A549 treated with DMSO at 1 μM for 4 hours (cell line): Measurements from ENCODE around the gene CD300LG. TPM values are rescaled to one million over a fixed set of nuclear protein-coding genes. Genes with fewer than 3 reads are reported as not detected.

Experiments
- total RNA-seq: library from RNA; stranded (reverse); fragments of 200-300 nt; extraction: Qiagen RNA extraction; gene quantifications from 5 replicates; pipeline ENCODE4 v1.2.3, GENCODE V29; 2022; ENCODE audit warnings: low read depth

The CD300LG gene
- not detected in 5 replicates for total RNA-seq

GRCh38 chr17:43846963-43847371 lies at the start of gene CD300LG:
Gene CD300LG (plus strand): TSS chr17:43847176. CDS start chr17:43847217, 41 bp downstream.

GRCh38 chr17:43832976-43833829 lies 13.8 kb upstream of the CD300LG start, which contains the start of gene MPP3:
Gene MPP3 (minus strand): TSS chr17:43833146. CDS start chr17:43831906, 1,240 bp downstream.

GRCh38 chr17:43907425-43907981 lies 60.5 kb downstream of the CD300LG start, which contains the start of gene MPP2:
Gene MPP2 (minus strand): TSS chr17:43907536. CDS start chr17:43904460, 3,076 bp downstream.

Other genes starting within 250 kb of the CD300LG start
- not detected in 5 replicates for gene MEOX1, start 185.3 kb upstream of the CD300LG start, total RNA-seq
- gene SOST, start 88.4 kb upstream of the CD300LG start, total RNA-seq = not detected in 5 replicates
- 62.4 to 69.0 TPM (median 67.2 TPM) in 5 replicates for gene DUSP3, start 68.2 kb upstream of the CD300LG start, total RNA-seq
- gene CFAP97D1, start 66.7 kb upstream of the CD300LG start, total RNA-seq = not detected in 5 replicates
- 17.6 to 20.7 TPM (median 19.4 TPM) in 5 replicates for gene MPP3, start 14.0 kb upstream of the CD300LG start, total RNA-seq
- 1.7 to 3.2 TPM (median 2.1 TPM) in 5 replicates for gene MPP2, start 60.4 kb downstream of the CD300LG start, total RNA-seq
- gene PPY, start 95.3 kb downstream of the CD300LG start, total RNA-seq = not detected in 5 replicates
- gene PYY, start 106.8 kb downstream of the CD300LG start, total RNA-seq = 0.17 TPM in 1 of 5 replicates, not detected in the others
- gene NAGS, start 157.4 kb downstream of the CD300LG start, total RNA-seq = 0.77 to 1.4 TPM (median 1.0 TPM) in 5 replicates
- gene TMEM101, start 167.8 kb downstream of the CD300LG start, total RNA-seq = 27.4 to 33.5 TPM (median 29.9 TPM) in 5 replicates
- 55.9 to 60.9 TPM (median 57.6 TPM) in 5 replicates for gene LSM12, start 219.5 kb downstream of the CD300LG start, total RNA-seq
- 122 to 174 TPM (median 149 TPM) in 5 replicates for gene G6PC3, start 223.6 kb downstream of the CD300LG start, total RNA-seq